Measurements from ENCODE around the gene ATP2C2.
A peak's percentile ranks its signal among the peaks of the same experiment; 100 is the strongest.
"Not testable (repeated sequence)": the region's sequence is repeated elsewhere in the genome, so short reads cannot be mapped to it uniquely, and the experiment has no call there.

Gene ATP2C2

GRCh38 chr16:84398701-84399100 lies 30.4 kb downstream of the ATP2C2 start:
- DNase-seq, result no peak

- DNase-seq, result not testable (repeated sequence)
Measured at GRCh38 chr16:84399912-84400311, 31.6 kb downstream of the ATP2C2 start.

DNA sequence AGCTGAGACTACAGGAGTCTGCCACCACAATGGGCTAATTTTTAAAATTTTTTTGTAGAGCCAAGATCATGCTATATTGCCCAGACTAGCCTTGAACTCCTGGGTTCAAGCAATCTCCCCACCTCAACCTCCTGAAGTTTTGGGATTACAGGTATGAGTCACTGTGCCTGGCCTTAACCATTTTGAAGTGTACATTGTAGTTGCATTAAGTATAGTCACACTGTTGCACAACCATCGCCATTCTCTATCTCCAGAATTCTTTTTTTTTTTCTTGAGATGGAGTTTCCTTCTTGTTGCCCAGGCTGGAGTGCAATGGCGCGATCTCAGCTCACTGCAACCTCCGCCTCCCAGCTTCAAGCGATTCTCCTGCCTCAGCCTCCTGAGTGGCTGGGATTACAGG lies 35.1 kb downstream of the ATP2C2 start:
- not testable (repeated sequence) for DNase-seq

- no peak for DNase-seq
Measured at GRCh38 chr16:84404324-84404723, 36.0 kb downstream of the ATP2C2 start.

- DNase-seq, result no peak
Measured at GRCh38 chr16:84404936-84405639, 36.8 kb downstream of the ATP2C2 start.

GRCh38 chr16:84406006-84406963 lies 37.9 kb downstream of the ATP2C2 start:
- DNase-seq, result no peak

- no peak for DNase-seq
Measured at GRCh38 chr16:84407588-84408313, 39.4 kb downstream of the ATP2C2 start.

GRCh38 chr16:84408314-84408690 lies 40.0 kb downstream of the ATP2C2 start:
- DNase-seq, result no peak

- peak in 1 of 4 experiments; percentile 3 for DNase-seq
Measured at GRCh38 chr16:84408856-84409255, 40.5 kb downstream of the ATP2C2 start.

- DNase-seq, result no peak
Measured at GRCh38 chr16:84410361-84411138, 42.2 kb downstream of the ATP2C2 start.

- DNase-seq, result no peak
Measured at GRCh38 chr16:84411768-84412167, 43.4 kb downstream of the ATP2C2 start.

DNA sequence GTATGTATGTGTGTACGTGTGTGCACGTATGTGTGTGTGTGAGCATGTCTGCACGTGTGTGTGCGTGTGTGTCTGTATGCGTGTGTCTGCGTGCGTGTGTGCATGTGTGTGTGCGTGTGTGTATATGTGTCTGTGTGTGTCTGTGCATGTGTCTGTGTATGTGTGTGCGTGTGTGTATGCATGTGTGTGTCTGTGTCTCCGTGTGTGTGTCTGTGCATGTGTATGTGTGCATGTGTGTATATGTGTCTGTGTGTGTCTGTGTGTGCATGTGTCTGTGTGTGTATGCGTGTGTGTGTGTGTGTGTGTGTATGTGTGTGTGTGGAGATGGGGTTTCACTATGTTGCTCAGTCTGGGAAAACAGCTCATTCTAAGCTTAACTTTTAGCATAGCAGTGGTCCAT lies 43.9 kb downstream of the ATP2C2 start:
- no peak for DNase-seq

DNA sequence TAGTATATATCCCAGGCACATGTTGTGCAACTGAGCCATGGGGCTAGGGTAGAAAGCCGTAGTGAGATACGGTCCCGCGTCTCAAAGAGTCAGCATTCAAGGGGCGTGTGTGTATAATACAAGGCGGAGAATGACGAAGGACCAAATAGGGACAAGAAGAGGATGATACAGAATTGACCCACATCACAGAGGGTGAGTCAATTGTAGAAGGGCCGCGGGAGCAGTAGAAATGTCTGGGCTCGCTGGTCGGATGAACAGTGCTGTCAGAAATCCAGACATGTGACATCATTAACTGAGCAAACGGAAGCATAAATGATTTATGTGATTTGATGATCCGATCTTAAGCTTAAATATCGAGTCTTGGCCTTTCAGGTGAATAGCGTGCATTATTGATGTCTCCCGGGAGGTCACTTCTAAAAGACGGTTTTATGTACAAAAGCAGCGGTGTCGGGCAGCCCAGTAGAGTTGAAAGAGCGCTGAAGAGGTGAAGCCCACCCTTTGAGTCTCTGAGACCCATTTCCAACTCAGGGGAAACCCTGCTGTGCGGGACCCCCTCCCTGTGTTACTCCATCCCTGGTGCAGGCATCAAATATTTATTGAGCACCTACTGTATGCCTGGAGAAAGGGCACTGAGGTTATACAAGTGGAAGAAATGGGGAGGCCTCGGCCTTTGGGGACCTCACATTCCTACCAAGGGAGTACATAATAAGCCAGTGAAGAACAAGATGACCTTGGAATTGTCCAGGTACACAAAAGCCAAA lies 45.1 kb downstream of the ATP2C2 start:
- DNase-seq, result no peak

DNA sequence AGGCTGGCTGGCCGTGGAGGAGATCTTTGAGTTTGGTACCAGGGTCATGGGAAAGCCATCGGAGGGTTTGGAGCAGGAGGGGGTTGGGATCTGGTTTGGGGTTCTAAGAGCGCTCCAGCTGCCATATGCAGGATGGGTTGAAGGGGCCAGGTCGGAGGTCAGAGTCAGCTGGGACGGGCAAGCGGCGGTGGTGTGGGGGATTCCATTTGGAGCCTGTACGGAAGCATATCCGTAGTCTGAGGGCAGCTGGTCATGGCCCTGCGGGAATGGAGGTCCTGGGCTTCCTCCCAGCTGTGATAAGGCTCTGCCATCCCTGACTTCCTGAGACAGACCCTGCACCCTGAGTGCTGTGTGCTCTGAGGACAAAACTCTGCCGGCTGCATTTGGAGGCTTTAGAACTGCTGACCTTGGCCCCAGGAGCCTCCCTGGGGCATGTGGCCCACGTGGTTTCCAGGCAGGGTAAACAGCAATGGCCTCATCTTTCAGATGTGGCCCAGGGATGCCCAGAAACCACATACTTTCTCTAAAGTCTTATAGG lies 46.5 kb downstream of the ATP2C2 start:
- no peak for DNase-seq

GRCh38 chr16:84416407-84417321 lies 48.3 kb downstream of the ATP2C2 start:
- DNase-seq, result no peak

GRCh38 chr16:84418056-84418849 lies 49.9 kb downstream of the ATP2C2 start:
- no peak for DNase-seq

- DNase-seq, result no peak
Measured at GRCh38 chr16:84419730-84420129, 51.4 kb downstream of the ATP2C2 start.

- DNase-seq, result not testable (repeated sequence)
Measured at GRCh38 chr16:84420556-84420955, 52.2 kb downstream of the ATP2C2 start.

Measured in suppressor macrophage (primary cell).